Fibroblast of the conjunctiva (primary cell): ENCODE data around the gene DVL1.

Experiments used
- DNase-seq: peaks from one replicate; pipeline ENCODE4 v3.0.0-alpha.2; 2010; ENCODE audit warnings: low read depth

DVL1 gene

DNA sequence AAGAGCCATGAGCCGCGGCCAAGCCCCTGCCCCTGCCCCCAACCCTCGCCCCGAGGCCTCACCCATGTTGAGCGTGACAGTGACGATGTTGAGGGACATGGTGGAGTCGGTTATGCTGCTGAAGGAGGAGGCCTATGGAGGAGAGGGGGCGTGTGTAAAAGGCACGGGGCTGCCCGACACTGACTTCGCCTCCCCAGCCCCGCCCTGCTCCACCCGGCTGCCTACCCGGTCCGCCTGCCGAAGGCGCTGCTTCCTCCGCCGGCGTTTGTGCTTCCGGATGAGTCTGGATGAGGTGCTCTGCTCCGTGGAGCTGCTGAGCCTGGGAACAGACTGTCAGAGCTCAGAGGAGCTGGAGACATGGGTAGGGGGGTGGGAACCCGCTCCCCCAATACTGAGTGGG lies 9.0 kb downstream of the DVL1 start:
- DNase-seq: no peak

DNA sequence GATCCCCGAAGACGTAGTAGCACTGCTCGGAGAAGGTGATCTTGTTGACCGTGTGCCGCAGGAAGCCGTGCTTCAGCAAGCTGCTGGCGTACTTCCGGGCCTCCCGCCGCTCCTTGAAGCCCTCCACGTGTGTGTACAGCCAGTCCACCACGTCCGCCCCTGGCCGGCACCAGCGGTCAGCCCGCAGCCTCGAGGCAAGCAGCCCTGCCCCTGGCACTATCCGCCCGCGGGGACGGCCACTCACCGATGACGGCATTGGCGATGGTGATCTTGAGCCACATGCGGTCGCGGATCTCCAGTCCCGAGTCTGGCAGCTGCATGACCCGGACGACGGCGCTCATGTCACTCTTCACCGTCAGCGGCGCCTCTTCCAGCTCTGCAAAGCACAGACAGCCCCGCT lies 10.9 kb downstream of the DVL1 start:
- no peak for DNase-seq

DNA sequence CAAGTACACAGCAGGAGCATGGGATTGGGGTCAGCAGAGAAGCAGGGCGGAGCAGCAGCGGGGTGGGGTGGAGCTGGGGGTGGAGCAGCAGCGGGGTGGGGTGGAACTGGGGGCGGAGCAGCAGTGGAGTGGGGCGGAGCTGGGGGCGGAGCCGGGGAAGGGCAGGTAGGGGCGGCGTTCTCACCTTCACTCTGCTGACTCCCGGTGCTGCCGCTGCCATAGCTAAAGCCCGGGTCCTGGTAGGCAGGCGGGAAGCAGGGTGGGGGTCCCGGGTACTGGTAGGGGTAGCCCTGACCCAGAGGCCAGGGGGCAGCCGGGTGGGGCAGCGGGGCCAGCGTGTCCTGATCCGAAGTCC lies 11.4 kb downstream of the DVL1 start:
- DNase-seq: no peak

DNA sequence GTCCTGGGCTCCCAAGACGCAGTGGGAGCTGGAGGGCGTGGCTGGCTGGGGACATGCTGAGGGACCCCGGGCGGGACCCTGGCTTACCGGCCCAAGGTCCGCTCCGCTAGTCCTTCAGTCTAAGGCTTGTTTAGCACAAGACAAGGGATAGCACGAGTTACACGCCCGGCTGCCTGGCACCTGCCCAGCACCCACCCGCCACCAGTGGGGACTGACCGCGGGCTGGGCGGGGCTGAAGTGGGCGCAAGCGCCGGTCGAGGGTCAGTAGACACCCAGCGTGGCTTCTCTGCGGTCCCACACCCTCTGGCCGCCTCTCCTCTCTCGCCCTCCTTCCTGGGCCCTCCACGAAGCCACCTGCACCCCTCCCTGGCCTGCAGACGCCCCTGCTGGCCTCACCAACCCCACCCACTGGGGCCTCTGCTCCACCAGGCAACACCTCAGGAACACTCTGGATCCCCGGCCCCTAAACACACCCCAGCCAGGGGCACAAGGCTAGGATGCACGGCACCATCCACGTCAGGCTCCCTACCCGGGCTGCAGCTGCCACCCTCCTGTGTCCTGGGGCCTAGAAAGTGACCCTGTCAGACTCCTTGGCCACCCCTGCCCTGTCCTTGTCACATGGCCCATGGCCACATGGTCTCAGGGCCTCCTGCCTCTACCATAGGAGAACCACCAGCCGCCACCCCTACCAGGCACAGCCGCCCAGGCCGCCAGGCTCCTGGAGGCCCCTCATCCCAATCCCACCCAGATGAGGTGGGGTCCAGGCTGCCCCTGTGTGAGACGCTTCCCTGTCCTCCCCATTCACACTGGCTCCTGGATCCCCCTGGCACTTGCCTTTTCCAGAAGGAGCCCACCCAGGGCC lies 12.1 kb downstream of the DVL1 start:
- no peak for DNase-seq

DNA sequence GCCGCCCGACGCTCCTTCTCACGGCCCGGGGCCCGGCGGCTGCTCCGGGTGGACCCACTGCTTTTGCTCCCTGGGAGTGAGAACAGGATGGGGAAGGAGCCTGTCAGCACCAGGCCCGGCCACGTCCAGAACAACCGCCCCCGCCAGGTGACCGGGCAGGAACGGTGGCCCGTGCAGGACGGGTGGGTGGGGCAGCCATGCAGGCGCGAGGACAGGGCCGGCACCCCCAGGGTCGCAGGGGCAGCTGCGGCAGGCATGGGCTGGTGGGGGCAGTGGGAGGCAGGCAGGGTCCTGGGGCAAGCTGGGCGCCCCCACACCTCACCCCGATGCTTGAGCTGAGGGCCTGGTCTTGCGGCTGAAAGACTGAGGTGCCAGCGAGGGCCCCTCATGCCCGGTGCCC lies 12.8 kb downstream of the DVL1 start:
- DNase-seq: no peak

DNA sequence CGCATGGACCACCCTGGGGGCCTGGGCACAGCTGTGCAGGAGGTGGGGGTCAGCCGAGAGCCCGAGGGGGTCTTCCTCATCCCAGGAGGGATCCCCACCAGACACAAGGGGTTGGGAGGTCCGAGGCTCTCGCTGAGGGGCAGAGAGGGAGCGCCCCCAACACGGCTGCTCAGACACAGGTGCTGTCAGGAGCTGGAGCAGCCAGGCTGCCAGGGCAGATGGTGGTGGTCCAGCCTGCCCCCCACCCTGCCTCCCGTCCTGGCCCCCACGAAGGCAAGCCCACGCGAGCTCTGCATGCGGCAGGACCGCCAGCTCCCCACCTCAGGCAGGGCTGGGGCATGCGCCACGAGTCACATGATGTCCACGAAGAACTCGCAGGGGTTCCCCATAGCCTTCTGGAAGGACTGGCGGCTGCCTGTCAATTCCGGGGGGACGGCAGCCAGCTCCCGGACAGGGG lies 13.4 kb downstream of the DVL1 start:
- no peak for DNase-seq

DNA sequence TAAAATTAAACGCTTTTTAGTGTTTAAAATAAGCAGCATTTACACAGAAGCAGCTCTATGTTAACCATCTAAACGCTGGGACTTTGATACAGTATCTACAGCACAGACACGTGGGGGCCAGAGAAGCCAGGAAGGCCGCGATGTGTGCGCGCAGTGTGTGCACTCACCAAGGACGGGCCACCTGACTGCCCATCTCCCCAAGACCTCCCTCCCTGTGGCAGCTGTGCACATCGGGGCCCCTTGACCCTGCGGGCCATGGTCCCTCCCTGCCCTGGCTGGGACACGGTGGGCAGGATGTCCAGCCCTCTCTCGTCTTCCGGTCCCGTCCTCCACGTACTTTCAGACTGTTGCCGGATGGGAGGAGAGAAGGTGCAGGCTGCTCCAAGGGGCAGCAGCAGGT lies 13.9 kb downstream of the DVL1 start:
- no peak for DNase-seq

DNA sequence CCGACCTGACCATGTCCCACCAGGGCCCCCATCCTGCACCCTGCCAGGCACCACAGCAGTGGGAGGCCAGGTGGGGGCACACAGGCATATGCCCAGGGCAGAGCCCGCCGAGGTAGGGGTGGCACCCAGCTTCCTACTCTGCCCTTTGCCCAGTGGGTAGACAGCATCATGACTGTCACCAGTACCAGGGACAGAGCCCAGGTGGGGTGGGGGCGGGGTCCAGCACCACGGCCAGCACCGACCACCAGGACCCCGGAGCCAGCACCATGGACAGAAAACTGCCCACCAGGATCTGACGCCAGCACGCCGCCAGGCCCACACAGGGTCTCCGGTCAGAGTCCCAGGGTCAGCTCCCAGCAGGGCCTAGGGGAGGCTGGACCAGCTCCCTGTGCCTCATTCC lies 14.4 kb downstream of the DVL1 start:
- no peak for DNase-seq

DNA sequence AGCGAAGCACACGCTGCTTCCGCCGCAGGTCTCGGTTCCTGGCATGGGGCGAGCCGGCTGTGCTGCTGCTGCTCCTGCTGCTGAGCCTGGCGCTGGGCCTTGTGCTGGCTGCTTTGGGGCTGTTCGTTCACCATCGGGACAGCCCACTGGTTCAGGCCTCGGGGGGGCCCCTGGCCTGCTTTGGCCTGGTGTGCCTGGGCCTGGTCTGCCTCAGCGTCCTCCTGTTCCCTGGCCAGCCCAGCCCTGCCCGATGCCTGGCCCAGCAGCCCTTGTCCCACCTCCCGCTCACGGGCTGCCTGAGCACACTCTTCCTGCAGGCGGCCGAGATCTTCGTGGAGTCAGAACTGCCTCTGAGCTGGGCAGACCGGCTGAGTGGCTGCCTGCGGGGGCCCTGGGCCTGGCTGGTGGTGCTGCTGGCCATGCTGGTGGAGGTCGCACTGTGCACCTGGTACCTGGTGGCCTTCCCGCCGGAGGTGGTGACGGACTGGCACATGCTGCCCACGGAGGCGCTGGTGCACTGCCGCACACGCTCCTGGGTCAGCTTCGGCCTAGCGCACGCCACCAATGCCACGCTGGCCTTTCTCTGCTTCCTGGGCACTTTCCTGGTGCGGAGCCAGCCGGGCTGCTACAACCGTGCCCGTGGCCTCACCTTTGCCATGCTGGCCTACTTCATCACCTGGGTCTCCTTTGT lies 15.5 kb downstream of the DVL1 start:
- no peak for DNase-seq

DNA sequence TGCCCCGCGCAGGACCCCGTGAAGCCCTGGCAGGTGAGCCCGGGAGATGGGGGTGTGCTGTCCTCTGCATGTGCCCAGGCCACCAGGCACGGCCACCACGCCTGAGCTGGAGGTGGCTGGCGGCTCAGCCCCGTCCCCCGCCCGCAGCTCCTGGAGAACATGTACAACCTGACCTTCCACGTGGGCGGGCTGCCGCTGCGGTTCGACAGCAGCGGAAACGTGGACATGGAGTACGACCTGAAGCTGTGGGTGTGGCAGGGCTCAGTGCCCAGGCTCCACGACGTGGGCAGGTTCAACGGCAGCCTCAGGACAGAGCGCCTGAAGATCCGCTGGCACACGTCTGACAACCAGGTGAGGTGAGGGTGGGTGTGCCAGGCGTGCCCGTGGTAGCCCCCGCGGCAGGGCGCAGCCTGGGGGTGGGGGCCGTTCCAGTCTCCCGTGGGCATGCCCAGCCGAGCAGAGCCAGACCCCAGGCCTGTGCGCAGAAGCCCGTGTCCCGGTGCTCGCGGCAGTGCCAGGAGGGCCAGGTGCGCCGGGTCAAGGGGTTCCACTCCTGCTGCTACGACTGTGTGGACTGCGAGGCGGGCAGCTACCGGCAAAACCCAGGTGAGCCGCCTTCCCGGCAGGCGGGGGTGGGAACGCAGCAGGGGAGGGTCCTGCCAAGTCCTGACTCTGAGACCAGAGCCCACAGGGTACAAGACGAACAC lies 16.3 kb downstream of the DVL1 start:
- DNase-seq: no peak

DNA sequence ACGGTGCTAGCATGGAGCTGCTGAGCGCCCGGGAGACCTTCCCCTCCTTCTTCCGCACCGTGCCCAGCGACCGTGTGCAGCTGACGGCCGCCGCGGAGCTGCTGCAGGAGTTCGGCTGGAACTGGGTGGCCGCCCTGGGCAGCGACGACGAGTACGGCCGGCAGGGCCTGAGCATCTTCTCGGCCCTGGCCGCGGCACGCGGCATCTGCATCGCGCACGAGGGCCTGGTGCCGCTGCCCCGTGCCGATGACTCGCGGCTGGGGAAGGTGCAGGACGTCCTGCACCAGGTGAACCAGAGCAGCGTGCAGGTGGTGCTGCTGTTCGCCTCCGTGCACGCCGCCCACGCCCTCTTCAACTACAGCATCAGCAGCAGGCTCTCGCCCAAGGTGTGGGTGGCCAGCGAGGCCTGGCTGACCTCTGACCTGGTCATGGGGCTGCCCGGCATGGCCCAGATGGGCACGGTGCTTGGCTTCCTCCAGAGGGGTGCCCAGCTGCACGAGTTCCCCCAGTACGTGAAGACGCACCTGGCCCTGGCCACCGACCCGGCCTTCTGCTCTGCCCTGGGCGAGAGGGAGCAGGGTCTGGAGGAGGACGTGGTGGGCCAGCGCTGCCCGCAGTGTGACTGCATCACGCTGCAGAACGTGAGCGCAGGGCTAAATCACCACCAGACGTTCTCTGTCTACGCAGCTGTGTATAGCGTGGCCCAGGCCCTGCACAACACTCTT lies 17.0 kb downstream of the DVL1 start:
- no peak for DNase-seq

DNA sequence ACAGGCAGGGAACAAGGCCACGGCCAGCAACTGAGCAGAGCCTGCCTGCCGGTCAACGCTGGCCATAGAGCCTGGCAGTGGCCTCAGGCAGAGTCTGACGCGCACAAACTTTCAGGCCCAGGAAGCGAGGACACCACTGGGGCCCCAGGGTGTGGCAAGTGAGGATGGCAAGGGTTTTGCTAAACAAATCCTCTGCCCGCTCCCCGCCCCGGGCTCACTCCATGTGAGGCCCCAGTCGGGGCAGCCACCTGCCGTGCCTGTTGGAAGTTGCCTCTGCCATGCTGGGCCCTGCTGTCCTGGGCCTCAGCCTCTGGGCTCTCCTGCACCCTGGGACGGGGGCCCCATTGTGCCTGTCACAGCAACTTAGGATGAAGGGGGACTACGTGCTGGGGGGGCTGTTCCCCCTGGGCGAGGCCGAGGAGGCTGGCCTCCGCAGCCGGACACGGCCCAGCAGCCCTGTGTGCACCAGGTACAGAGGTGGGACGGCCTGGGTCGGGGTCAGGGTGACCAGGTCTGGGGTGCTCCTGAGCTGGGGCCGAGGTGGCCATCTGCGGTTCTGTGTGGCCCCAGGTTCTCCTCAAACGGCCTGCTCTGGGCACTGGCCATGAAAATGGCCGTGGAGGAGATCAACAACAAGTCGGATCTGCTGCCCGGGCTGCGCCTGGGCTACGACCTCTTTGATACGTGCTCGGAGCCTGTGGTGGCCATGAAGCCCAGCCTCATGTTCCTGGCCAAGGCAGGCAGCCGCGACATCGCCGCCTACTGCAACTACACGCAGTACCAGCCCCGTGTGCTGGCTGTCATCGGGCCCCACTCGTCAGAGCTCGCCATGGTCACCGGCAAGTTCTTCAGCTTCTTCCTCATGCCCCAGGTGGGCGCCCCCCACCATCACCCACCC lies 17.9 kb downstream of the DVL1 start, which contains the start of gene TAS1R3:
Gene TAS1R3 (plus strand): TSS at position 213 of the 898 bp plus-strand sequence. CDS start 66 bp downstream, at position 279.
- DNase-seq: no peak

DNA sequence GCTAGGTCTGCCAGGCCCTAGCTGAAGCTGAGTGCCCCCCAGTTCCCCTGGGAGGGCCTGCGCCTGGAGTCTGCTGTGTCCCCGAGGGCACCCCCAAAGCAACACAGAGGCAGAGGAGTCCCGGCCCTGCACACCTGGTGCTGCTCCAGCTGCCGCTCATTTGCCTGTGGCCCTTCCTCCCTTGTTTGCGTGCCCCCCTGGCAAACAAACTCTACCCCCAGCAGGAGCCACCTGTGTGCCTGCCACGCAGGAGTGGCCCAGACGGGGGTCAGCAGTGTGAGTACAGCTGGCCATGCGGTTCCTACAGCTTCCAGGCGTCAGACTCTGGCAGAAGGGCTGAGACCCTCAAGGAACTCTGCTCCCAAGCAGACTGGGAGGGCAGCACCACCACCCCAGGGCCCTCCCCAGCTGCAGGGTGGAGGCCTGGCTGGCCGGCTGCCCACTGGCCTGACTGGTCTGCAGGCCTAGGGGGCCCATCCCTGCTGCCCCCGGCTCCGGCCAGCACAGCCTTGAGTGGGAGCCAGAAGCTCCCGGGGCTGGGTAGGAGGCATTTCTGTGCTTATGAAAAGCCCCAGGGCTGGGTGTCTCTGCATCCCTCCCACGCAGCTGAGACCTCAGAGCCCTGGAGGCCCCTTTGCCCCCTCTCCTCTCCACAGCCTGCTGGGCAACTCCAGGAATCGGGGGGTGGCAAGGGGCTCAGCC lies 18.7 kb downstream of the DVL1 start:
- DNase-seq: no peak

DNA sequence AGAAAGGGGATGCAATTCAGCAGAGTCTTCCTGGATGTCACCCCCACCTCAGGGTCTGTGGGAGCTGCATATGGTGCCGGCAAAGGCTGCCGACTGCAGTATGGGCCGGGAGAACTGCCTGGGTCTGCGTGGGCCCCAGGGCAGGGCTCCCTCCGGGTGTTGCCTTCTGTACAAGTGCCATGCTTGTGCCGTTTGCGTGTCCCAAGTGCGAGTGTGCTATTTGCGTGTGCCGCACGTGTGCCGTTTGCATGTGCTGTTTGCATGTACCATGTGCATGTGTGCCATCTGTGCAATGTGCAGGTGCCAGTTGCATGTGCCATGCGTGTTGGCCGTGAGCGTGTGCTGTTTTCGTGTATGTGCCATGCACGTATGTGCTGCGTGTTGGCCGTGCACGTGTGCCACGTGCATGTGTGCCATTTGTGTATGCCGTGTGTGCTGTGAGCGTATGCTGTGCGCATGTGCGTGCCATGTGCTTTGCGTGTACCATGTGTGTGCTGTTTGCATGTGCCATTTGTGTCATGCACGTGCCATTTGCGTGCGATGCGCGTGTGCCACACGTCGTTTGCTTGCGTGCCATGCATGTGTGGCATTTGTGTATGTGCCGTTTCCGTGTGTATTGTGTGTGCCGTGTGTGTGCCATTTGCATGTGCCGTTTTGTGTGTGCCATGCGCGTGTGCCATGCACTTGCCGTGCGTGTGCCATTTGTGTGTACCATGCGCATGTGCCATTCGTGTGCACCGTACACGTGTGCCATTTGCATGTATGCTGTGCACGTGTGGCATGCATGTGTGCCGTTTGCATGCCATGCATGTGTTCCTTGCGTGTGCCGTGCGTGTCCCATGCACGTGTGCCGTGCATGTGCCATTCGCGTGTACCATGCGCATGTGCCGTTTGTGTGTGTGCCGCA lies 19.7 kb downstream of the DVL1 start:
- DNase-seq: no peak

DNA sequence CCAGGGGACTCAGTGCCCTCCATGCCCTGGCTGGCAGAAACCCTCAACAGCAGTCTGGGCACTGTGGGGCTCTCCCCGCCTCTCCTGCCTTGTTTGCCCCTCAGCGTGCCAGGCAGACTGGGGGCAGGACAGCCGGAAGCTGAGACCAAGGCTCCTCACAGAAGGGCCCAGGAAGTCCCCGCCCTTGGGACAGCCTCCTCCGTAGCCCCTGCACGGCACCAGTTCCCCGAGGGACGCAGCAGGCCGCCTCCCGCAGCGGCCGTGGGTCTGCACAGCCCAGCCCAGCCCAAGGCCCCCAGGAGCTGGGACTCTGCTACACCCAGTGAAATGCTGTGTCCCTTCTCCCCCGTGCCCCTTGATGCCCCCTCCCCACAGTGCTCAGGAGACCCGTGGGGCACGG lies 21.0 kb downstream of the DVL1 start:
- no peak for DNase-seq

DNA sequence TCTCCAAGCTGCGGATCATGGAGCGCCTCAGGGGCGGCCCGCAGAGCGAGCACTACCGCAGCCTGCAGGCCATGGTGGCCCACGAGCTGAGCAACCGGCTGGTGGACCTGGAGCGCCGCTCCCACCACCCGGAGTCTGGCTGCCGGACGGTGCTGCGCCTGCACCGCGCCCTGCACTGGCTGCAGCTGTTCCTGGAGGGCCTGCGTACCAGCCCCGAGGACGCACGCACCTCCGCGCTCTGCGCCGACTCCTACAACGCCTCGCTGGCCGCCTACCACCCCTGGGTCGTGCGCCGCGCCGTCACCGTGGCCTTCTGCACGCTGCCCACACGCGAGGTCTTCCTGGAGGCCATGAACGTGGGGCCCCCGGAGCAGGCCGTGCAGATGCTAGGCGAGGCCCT lies 21.9 kb downstream of the DVL1 start:
- no peak for DNase-seq

DNA sequence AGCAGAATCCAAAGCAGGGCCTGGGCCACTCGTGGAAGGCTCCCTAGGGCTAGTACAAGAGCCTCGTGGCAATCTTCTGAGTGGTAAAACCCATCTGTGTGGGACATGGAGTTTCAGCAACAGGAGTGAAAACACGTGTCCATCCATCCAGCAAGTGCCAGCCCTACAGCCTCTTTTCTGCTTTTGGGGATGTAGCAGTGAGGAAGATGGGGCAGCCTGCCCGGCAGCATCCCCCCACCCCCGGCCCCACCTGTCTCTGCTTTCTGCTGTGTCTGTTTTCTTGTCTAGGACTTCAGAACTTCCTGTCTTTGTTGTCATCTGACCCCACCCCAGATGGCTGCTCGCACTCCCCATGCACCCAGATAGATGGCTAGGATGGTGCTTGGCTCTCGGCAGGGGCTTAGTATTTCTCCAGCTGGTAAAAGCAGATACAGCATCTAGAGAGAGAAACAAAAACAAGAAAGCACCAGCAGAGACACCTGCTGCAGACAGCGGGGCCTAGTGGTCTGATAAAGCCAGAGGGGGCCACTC lies 23.1 kb downstream of the DVL1 start:
- no peak for DNase-seq

DNA sequence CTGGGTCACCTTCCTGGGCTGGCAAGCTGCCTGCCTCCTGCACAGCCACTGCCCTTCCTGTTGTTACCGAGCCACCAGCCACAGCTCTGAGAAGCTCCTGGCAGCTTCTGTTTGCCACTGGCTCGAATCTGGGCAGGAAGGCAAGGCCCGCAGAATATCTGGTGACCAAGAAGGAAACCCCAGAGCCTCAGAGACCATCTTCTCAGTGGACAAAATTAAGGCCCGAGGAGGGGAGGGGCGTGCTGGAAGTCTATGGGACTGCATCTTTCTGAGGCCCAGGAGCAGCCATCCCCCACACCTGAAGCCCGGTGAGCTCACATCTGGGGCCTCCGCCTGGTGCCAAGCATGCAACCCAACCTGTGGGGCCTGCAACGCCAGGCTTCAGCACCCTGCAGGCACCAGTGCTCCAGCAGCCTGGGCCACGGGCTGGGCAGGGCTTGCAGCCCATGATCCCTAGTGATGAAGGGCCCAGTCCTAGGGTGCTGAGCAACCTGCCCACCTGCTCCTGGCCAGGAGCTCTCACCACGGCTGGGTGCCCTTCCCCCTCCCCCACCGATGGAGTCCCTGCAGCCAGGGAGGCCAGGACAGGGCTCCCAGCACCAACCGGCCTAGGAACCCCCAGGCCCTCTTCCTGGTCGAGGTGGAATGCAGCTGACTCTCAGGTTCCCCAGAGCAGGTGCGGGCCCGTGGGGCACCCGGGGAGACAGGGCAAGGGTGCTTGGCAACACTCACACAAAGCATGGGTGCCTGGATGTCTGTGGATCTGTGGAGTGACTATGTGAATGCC lies 23.7 kb downstream of the DVL1 start:
- no peak for DNase-seq
